ENCODE data around the gene KRT6B.

Gene KRT6B

GRCh38 chr12:52428121-52428520 lies 23.8 kb downstream of the KRT6B start:
- Histone ChIP-seq H3K36me3 (ENCODE audit: control insufficient read depth in 1 of 2, insufficient read depth in 2 of 2, low read length in 2 of 2) (no peaks in the 10 kb centered on the region), H4K91ac (ENCODE audit: low read depth, low read length) (no peak overlapping the region), H4K12ac (ENCODE audit: low read depth, low read length) (no peak overlapping the region), H3K4ac (ENCODE audit: low read depth, low read length) (no peak overlapping the region), H2AK5ac (ENCODE audit: low read length) (no peak overlapping the region), H2BK5ac (ENCODE audit: low read depth, low read length, poor library complexity) (no peak overlapping the region), H3K27me3 (ENCODE audit: insufficient read depth, low read length) (no peaks in the 10 kb centered on the region), H3K79me2 (ENCODE audit: control insufficient read depth, insufficient read depth, low read length, poor library complexity) (peaks cover 4% of the 10 kb centered on the region), H3K4me3 (ENCODE audit: low read depth, low read length) (no peak overlapping the region), H3K4me1 (ENCODE audit: control insufficient read depth in 1 of 2, insufficient read depth in 2 of 2, low read length in 2 of 2) (peaks cover 17 to 19% of the 10 kb centered on the region in 2 experiments), H3K18ac (ENCODE audit: low read length) (no peak overlapping the region), H3K79me1 (ENCODE audit: low read length) (peaks cover 15% of the 10 kb centered on the region), H2AFZ (ENCODE audit: insufficient read depth, low read length, poor library complexity) (no peak overlapping the region), H3K14ac (ENCODE audit: low read length) (no peak overlapping the region), H3K9me3 (ENCODE audit: insufficient read depth, low read depth, low read length) (no peaks in the 10 kb centered on the region), H2BK12ac (ENCODE audit: low read length) (no peak overlapping the region), H3K23ac (ENCODE audit: low read length) (no peak overlapping the region), H3K27ac (ENCODE audit: low read depth, low read length) (no peak overlapping the region), H4K8ac (ENCODE audit: low read depth, low read length) (no peak overlapping the region), H3K9ac (ENCODE audit: low read length) (no peak overlapping the region), H2BK120ac (ENCODE audit: insufficient read depth, low read length, poor library complexity) (no peak overlapping the region), H3K4me2 (ENCODE audit: low read length) (no peak overlapping the region)
- no CpG with 5 or more reads among the region's 10 CpGs for WGBS (ENCODE audit: extremely low coverage, insufficient coverage, insufficient read length)
- peak; percentile 32 to 54 for DNase-seq

GRCh38 chr12:52427083-52427482 lies 24.9 kb downstream of the KRT6B start:
- Histone ChIP-seq H2BK120ac (ENCODE audit: insufficient read depth, low read length, poor library complexity) (no peak overlapping the region), H3K23ac (ENCODE audit: low read length) (no peak overlapping the region), H3K36me3 (ENCODE audit: control insufficient read depth in 1 of 2, insufficient read depth in 2 of 2, low read length in 2 of 2) (no peaks in the 10 kb centered on the region), H3K79me1 (ENCODE audit: low read length) (peaks cover 19% of the 10 kb centered on the region), H2BK5ac (ENCODE audit: low read depth, low read length, poor library complexity) (no peak overlapping the region), H4K91ac (ENCODE audit: low read depth, low read length) (no peak overlapping the region), H3K14ac (ENCODE audit: low read length) (no peak overlapping the region), H3K4me1 (ENCODE audit: control insufficient read depth in 1 of 2, insufficient read depth in 2 of 2, low read length in 2 of 2) (peaks cover 25 to 26% of the 10 kb centered on the region in 2 experiments), H3K4me3 (ENCODE audit: low read depth, low read length) (no peak overlapping the region), H3K79me2 (ENCODE audit: control insufficient read depth, insufficient read depth, low read length, poor library complexity) (peaks cover 7% of the 10 kb centered on the region), H3K27me3 (ENCODE audit: insufficient read depth, low read length) (no peaks in the 10 kb centered on the region), H3K4ac (ENCODE audit: low read depth, low read length) (no peak overlapping the region), H2AFZ (ENCODE audit: insufficient read depth, low read length, poor library complexity) (no peak overlapping the region), H4K12ac (ENCODE audit: low read depth, low read length) (no peak overlapping the region), H3K9ac (ENCODE audit: low read length) (no peak overlapping the region), H3K18ac (ENCODE audit: low read length) (no peak overlapping the region), H2BK12ac (ENCODE audit: low read length) (no peak overlapping the region), H3K27ac (ENCODE audit: low read depth, low read length) (no peak overlapping the region), H3K4me2 (ENCODE audit: low read length) (no peak overlapping the region), H2AK5ac (ENCODE audit: low read length) (no peak overlapping the region), H3K9me3 (ENCODE audit: insufficient read depth, low read depth, low read length) (no peaks in the 10 kb centered on the region), H4K8ac (ENCODE audit: low read depth, low read length) (no peak overlapping the region)
- no CpG with 5 or more reads among the region's 1 CpG for WGBS (ENCODE audit: extremely low coverage, insufficient coverage, insufficient read length)
- DNase-seq: no peak

- Histone ChIP-seq H2AK5ac (ENCODE audit: low read length) (no peak overlapping the region), H3K23ac (ENCODE audit: low read length) (no peak overlapping the region), H4K91ac (ENCODE audit: low read depth, low read length) (no peak overlapping the region), H2BK12ac (ENCODE audit: low read length) (no peak overlapping the region), H3K79me2 (ENCODE audit: control insufficient read depth, insufficient read depth, low read length, poor library complexity) (peaks cover 7% of the 10 kb centered on the region), H3K4me3 (ENCODE audit: low read depth, low read length) (no peak overlapping the region), H2BK120ac (ENCODE audit: insufficient read depth, low read length, poor library complexity) (no peak overlapping the region), H4K12ac (ENCODE audit: low read depth, low read length) (no peak overlapping the region), H3K14ac (ENCODE audit: low read length) (no peak overlapping the region), H3K4me1 (ENCODE audit: control insufficient read depth in 1 of 2, insufficient read depth in 2 of 2, low read length in 2 of 2) (peaks cover 27 to 33% of the 10 kb centered on the region in 2 experiments), H3K27me3 (ENCODE audit: insufficient read depth, low read length) (no peaks in the 10 kb centered on the region), H3K36me3 (ENCODE audit: control insufficient read depth in 1 of 2, insufficient read depth in 2 of 2, low read length in 2 of 2) (no peaks in the 10 kb centered on the region), H3K4me2 (ENCODE audit: low read length) (no peak overlapping the region), H3K9ac (ENCODE audit: low read length) (no peak overlapping the region), H4K8ac (ENCODE audit: low read depth, low read length) (no peak overlapping the region), H3K79me1 (ENCODE audit: low read length) (peaks cover 24% of the 10 kb centered on the region), H3K4ac (ENCODE audit: low read depth, low read length) (no peak overlapping the region), H3K27ac (ENCODE audit: low read depth, low read length) (no peak overlapping the region), H3K18ac (ENCODE audit: low read length) (no peak overlapping the region), H2BK5ac (ENCODE audit: low read depth, low read length, poor library complexity) (no peak overlapping the region), H3K9me3 (ENCODE audit: insufficient read depth, low read depth, low read length) (no peaks in the 10 kb centered on the region), H2AFZ (ENCODE audit: insufficient read depth, low read length, poor library complexity) (no peak overlapping the region)
- WGBS (ENCODE audit: extremely low coverage, insufficient coverage, insufficient read length): no CpG with 5 or more reads among the region's 2 CpGs
- no peak for DNase-seq
Observed at GRCh38 chr12:52426034-52426433, 25.9 kb downstream of the KRT6B start.

GRCh38 chr12:52425466-52425865 lies 26.5 kb downstream of the KRT6B start:
- Histone ChIP-seq H3K9ac (ENCODE audit: low read length) (no peak overlapping the region), H3K27me3 (ENCODE audit: insufficient read depth, low read length) (no peaks in the 10 kb centered on the region), H2BK5ac (ENCODE audit: low read depth, low read length, poor library complexity) (no peak overlapping the region), H3K14ac (ENCODE audit: low read length) (no peak overlapping the region), H3K4me1 (ENCODE audit: control insufficient read depth in 1 of 2, insufficient read depth in 2 of 2, low read length in 2 of 2) (peaks cover 27 to 33% of the 10 kb centered on the region in 2 experiments), H2BK12ac (ENCODE audit: low read length) (peak overlapping the region; percentile 3), H4K12ac (ENCODE audit: low read depth, low read length) (no peak overlapping the region), H3K27ac (ENCODE audit: low read depth, low read length) (no peak overlapping the region), H3K79me1 (ENCODE audit: low read length) (peaks cover 24% of the 10 kb centered on the region), H3K36me3 (ENCODE audit: control insufficient read depth in 1 of 2, insufficient read depth in 2 of 2, low read length in 2 of 2) (no peaks in the 10 kb centered on the region), H3K4ac (ENCODE audit: low read depth, low read length) (no peak overlapping the region), H3K4me2 (ENCODE audit: low read length) (no peak overlapping the region), H2AFZ (ENCODE audit: insufficient read depth, low read length, poor library complexity) (no peak overlapping the region), H4K8ac (ENCODE audit: low read depth, low read length) (no peak overlapping the region), H2AK5ac (ENCODE audit: low read length) (no peak overlapping the region), H2BK120ac (ENCODE audit: insufficient read depth, low read length, poor library complexity) (no peak overlapping the region), H3K23ac (ENCODE audit: low read length) (no peak overlapping the region), H3K4me3 (ENCODE audit: low read depth, low read length) (no peak overlapping the region), H3K9me3 (ENCODE audit: insufficient read depth, low read depth, low read length) (no peaks in the 10 kb centered on the region), H3K18ac (ENCODE audit: low read length) (no peak overlapping the region), H3K79me2 (ENCODE audit: control insufficient read depth, insufficient read depth, low read length, poor library complexity) (peaks cover 7% of the 10 kb centered on the region), H4K91ac (ENCODE audit: low read depth, low read length) (no peak overlapping the region)
- no peak for DNase-seq
- WGBS (ENCODE audit: extremely low coverage, insufficient coverage, insufficient read length): no CpG with 5 or more reads among the region's 5 CpGs
